ENCODE data around the gene HNF1A.

Gene HNF1A

GRCh38 chr12:121013715-121014114 is 35.4 kb downstream of the HNF1A start:
- H3K27ac ChIP-seq (ENCODE audit: low read length) = no peak overlapping the region
- no peak overlapping the region for H3K4me3 ChIP-seq (ENCODE audit: low read length)
- H3K9me3 ChIP-seq (ENCODE audit: insufficient read depth, low read length) = no peaks in the 10 kb centered on the region
- H3K36me3 ChIP-seq (replicated peaks; ENCODE audit: low read depth, low read length) = peaks cover 18% of the 10 kb centered on the region
- TF ChIP-seq EZH2phosphoT487 (IDR thresholded peaks at IDR 0.05; ENCODE audit: low read depth) (no peak), CTCF (IDR thresholded peaks at IDR 0.05; ENCODE audit: low read depth, low read length) (peak; percentile 26)
- no peak overlapping the region for H3K4me2 ChIP-seq (ENCODE audit: low read length)
- no peak overlapping the region for H3K9ac ChIP-seq (ENCODE audit: low read length)
- H3K27me3 ChIP-seq (ENCODE audit: low read depth, low read length) = no peaks in the 10 kb centered on the region
- H4K20me1 ChIP-seq (ENCODE audit: insufficient read depth, low read length) = no peaks in the 10 kb centered on the region
- H3K4me1 ChIP-seq (ENCODE audit: low read length) = peaks cover 8% of the 10 kb centered on the region
- peaks cover 17% of the 10 kb centered on the region for H3K79me2 ChIP-seq (ENCODE audit: low read length)
- no peak overlapping the region for H2AFZ ChIP-seq (ENCODE audit: low read depth, low read length)

GRCh38 chr12:121015825-121016766 is 37.8 kb downstream of the HNF1A start, which contains the start of gene C12orf43:
TSS of gene C12orf43 (minus strand) at chr12:121016487. CDS start at chr12:121016474, 13 bp downstream.
- H3K27ac ChIP-seq (ENCODE audit: low read length) = peak within 1 kb of the TSS; percentile 45; the same call in 1 of the 2 replicates
- peak within 1 kb of the TSS; percentile 100 for H2AFZ ChIP-seq (ENCODE audit: low read depth, low read length)
- TF ChIP-seq EZH2phosphoT487 (IDR thresholded peaks at IDR 0.05; ENCODE audit: low read depth) (no peak), CTCF (IDR thresholded peaks at IDR 0.05; ENCODE audit: low read depth, low read length) (no peak)
- H3K27me3 ChIP-seq (ENCODE audit: low read depth, low read length) = no peaks in the 10 kb centered on the region
- peak within 1 kb of the TSS; percentile 98 for H3K4me2 ChIP-seq (ENCODE audit: low read length)
- H3K4me1 ChIP-seq (ENCODE audit: low read length) = peaks cover 8% of the 10 kb centered on the region
- no peaks in the 10 kb centered on the region for H4K20me1 ChIP-seq (ENCODE audit: insufficient read depth, low read length)
- peaks cover 10% of the 10 kb centered on the region for H3K36me3 ChIP-seq (replicated peaks; ENCODE audit: low read depth, low read length)
- H3K4me3 ChIP-seq (ENCODE audit: low read length) = peak within 1 kb of the TSS; percentile 96
- H3K9me3 ChIP-seq (ENCODE audit: insufficient read depth, low read length) = no peaks in the 10 kb centered on the region
- peaks cover 17% of the 10 kb centered on the region for H3K79me2 ChIP-seq (ENCODE audit: low read length)
- H3K9ac ChIP-seq (ENCODE audit: low read length) = peak within 1 kb of the TSS; percentile 72

- no peak overlapping the region for H2AFZ ChIP-seq (ENCODE audit: low read depth, low read length)
- H3K27me3 ChIP-seq (ENCODE audit: low read depth, low read length) = no peaks in the 10 kb centered on the region
- peaks cover 17% of the 10 kb centered on the region for H3K79me2 ChIP-seq (ENCODE audit: low read length)
- TF ChIP-seq EZH2phosphoT487 (IDR thresholded peaks at IDR 0.05; ENCODE audit: low read depth) (no peak), CTCF (IDR thresholded peaks at IDR 0.05; ENCODE audit: low read depth, low read length) (no peak)
- H3K27ac ChIP-seq (ENCODE audit: low read length) = no peak overlapping the region
- H4K20me1 ChIP-seq (ENCODE audit: insufficient read depth, low read length) = no peaks in the 10 kb centered on the region
- no peak overlapping the region for H3K4me3 ChIP-seq (ENCODE audit: low read length)
- H3K9me3 ChIP-seq (ENCODE audit: insufficient read depth, low read length) = no peaks in the 10 kb centered on the region
- H3K4me1 ChIP-seq (ENCODE audit: low read length) = peaks cover 8% of the 10 kb centered on the region
- no peak overlapping the region for H3K9ac ChIP-seq (ENCODE audit: low read length)
- H3K4me2 ChIP-seq (ENCODE audit: low read length) = no peak overlapping the region
- H3K36me3 ChIP-seq (replicated peaks; ENCODE audit: low read depth, low read length) = peaks cover 4% of the 10 kb centered on the region
These were observed 39.7 kb downstream of the HNF1A start for GRCh38 chr12:121017966-121018491.

Measured in OCI-LY3 (cell line).